Epidermal melanocyte (primary cell): ENCODE data around the gene BEND7.
"Not testable (repeated sequence)": the region's sequence is repeated elsewhere in the genome, so short reads cannot be mapped to it uniquely, and the experiment has no call there.

Experiments
- DNase-seq: peaks from one replicate; pipeline ENCODE4 v3.0.0; 2011; ENCODE audit warnings: low spot score; ENCODE audit not compliant: insufficient read length

Gene BEND7

DNA sequence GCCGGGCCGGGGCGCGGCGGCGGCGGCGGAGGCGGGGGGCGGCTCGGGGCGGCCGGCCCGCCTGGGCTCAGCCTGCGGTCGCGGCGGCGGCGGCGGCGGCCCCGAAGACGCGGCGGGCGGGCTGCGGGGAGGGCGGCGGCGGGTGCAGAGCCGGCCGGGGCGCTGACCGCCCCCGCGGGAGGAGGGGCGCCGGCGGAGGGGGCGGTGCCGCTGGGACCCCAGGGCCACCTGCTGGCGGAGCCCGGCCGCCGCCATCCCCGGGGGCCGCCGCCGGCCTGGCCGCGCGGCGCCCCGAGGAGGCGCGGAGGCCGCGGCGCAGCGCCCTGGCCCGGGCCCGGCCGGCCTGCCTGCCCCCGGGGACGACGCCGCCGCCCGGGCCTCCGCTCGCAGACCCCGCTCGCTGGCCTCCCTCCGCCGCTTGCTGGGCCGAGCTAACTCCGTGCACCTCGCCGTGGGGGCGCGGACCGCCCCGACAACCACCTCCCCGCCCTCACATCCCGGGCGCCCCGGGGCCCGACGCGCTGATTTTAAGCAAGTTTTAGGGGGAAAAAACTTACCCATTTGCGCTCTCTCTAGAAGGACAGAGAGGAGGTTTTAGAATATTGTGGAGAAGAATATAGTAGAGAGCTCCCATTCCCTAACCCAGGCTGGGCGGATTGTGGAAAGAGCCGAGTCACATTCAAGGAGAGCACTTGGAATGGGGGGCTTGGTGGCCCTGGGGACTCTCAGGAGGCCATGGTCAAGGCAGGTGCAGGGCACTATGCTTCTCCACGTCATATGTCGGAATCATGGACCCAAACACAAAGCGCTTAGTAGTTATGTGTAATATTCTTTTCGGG is at the start of gene BEND7:
TSS of gene BEND7 (minus strand) at position 140 of the 839 bp plus-strand sequence. CDS start 481 bp downstream, outside the sequence.
- DNase-seq, result peak; percentile 44

DNA sequence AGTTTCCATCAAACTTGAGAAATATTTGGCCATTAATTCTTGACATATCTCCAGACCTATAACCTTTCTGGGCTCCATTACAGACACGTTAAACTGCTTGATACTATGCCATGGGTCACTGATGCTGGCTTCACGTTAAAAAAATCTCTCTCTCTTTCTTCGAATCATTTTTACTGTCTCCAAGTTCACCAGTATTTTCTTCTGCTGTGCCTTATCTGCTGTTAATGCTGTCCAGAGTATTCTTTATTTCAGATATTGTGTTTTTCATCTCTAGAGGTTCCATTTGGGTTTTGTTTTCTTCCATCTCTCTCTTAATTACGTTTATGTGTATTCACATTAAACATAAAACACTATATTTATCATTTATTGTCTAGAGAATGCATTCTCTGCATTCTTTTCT is 45.1 kb upstream of the BEND7 start:
- DNase-seq, result no peak

- no peak for DNase-seq
Measured at GRCh38 chr10:13571541-13571940, 42.7 kb upstream of the BEND7 start.

GRCh38 chr10:13567030-13567429 is 38.2 kb upstream of the BEND7 start:
- no peak for DNase-seq

DNA sequence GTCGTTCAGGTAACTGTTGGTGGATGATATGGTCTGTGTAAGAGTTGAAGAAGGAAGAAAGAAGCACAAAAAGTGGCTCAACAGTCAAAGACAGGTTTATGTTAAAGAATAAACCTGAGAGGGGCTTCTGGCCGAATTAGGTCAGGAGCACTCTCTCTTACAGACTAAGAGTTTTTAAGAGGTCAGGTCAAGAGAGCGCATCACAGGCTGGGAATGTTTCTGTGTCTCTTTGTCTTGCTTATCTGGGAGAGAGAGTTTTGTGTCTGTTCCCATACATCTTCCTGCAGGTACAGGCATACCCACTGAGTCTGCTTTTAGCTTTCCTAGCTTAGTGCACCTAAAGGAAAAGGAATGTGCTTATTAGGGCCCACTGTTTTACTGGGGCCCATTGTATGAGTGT is 35.8 kb upstream of the BEND7 start:
- DNase-seq, result no peak

DNA sequence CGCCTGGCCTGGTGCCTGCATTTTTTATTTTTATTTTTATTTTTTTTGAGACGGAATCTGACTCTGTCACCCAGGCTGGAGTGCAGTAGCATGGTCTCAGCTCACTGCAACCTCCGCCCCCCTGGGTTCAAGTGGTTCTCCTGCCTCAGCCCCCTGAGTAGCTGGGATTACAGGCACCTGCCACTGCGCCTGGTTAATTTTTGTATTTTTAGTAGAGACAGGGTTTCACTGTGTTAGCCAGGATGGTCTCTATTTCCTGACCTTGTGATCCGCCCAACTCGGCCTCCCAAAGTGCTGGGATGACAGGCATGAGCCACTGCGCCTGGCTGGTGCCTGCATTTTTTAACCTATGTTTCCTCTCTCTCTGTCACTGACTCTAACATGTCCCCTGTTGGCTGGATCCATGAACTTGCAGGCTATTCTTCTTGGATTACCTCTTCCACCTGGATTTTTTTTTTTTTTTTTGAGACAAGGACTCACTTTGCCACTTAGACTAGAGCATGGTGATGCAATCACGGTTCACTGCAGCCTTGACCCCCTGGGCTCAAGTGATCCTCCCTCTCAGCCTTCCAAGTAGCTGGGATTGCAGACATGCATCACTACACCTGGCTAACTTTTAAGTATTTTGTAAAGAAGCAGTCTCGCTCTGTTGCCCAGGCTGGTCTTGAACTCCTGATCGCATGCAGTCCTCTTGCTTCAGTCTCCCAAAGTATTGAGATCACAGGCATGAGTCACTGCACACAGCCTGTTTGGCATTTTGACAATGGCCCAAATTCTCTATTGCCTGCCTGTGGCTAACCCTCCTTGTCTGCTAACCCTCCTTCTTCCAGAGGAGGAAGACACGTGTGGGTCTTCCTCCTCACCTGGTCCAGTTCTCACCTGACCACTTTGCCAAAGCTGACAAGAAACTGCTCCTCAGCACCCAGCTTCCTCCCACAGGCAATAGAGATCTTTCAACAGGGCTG is 34.9 kb upstream of the BEND7 start:
- no peak for DNase-seq

GRCh38 chr10:13560597-13560996 is 31.8 kb upstream of the BEND7 start:
- DNase-seq, result no peak

- DNase-seq, result no peak
Measured at GRCh38 chr10:13559124-13559700, 30.4 kb upstream of the BEND7 start.

- no peak for DNase-seq
Measured at GRCh38 chr10:13555884-13556510, 27.2 kb upstream of the BEND7 start.

GRCh38 chr10:13550802-13551201 is 22.0 kb upstream of the BEND7 start:
- no peak for DNase-seq

DNA sequence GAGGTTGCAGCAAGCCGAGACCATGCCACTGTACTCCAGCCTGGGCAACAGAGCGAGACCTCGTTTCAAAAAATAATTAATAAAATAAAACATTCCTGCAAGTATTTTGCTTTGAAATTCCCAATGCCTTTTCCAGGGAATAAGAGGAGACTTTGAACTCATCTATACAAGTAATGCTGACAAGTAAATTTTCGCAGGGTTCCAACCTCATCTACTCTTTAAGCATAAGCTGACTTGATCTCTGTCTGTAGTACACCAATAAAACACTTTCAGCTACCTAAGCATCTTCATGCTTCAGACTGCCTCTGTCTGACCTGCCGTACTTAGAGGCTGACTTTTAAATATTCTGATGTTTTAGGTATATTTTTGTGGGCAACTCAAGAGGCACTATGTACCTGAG is 13.7 kb upstream of the BEND7 start:
- DNase-seq, result no peak

- DNase-seq, result not testable (repeated sequence)
Measured at GRCh38 chr10:13537985-13538384, 9.2 kb upstream of the BEND7 start.

GRCh38 chr10:13536674-13537366 is 8.0 kb upstream of the BEND7 start:
- no peak for DNase-seq

DNA sequence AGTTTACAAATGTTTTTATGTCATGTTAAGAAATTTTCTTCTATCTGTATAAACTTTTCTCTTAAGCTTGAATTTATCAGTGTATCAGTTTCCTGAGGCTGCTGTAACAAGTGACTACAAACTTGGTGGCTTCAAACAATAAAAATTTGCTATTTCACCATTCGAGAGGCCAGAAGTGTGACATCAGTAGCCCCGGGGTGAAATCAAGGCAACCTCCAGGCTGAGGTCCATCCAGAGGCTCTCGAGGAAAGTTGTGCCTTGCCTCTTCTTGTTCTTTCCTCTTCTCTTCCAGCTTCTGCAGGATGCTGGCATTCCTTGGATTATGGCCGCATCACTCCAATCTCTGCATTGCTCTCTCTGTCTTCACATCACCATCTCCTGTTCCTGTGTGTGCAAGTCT is 6.5 kb upstream of the BEND7 start:
- DNase-seq, result no peak

DNA sequence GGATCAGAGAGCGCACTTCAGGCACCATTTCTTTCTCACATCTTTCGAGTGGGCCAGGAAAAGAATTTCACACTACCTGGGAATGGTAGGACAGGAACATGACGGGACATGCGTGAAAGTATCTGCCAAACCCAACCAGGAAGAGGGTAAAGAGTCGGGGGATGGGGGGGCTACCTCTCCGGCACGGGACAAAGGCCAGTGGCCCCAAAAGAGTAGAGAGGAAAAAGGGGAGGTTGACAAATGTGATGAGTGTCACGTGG is 830 bp upstream of the BEND7 start:
- DNase-seq, result no peak

- DNase-seq, result no peak
Measured at GRCh38 chr10:13528123-13528874, 515 bp downstream of the BEND7 start.

- DNase-seq, result no peak
Measured at GRCh38 chr10:13527864-13528122, 1.0 kb downstream of the BEND7 start.

- DNase-seq, result no peak
Measured at GRCh38 chr10:13526948-13527863, 1.6 kb downstream of the BEND7 start.

- DNase-seq, result no peak
Measured at GRCh38 chr10:13525663-13526062, 3.2 kb downstream of the BEND7 start.

DNA sequence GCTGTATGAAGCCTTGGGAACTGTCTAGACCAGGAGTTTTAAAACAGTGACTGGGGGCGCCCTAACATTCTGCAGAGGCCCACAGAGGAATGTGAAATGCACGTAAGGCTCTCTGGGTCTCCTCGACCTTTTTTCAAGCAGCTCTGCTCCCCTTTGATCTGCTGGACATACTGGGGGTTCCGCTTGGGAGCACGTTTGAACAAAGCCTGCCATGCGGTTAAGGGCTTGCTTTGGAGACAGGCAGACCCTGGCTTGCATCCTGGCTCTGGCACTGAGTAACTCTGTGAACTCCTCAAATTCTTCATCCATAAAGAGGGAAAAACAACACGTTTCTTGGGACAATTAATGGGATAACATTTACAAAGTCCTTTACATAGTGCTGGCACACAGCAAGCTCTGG is 7.8 kb downstream of the BEND7 start:
- no peak for DNase-seq
